ENCODE results near the gene DHX15. TPM values are rescaled to one million over a fixed set of nuclear protein-coding genes. Genes with fewer than 3 reads are reported as not detected.

DHX15 gene
- total RNA-seq, 2 donors from 2014 or later = 59.7 to 62.4 TPM

- no peak for DNase-seq (ENCODE audit: low spot score)
- peaks cover 0 to 38% of the 10 kb centered on the region in 2 donors for H3K4me1 ChIP-seq
- no peak for TF ChIP-seq CTCF (IDR thresholded peaks at IDR 0.05)
Measured at GRCh38 chr4:24570574-24571236, 13.6 kb downstream of the DHX15 start.

GRCh38 chr4:24570172-24570571 is 14.2 kb downstream of the DHX15 start:
- DNase-seq (ENCODE audit: low spot score) = no peak
- peaks cover 41% of the 10 kb centered on the region for H3K36me3 ChIP-seq

More at GRCh38 chr4:24570574-24571236, 13.6 kb downstream of the DHX15 start:
- H3K9me3 ChIP-seq = no peaks in the 10 kb centered on the region
- H3K4me3 ChIP-seq = no peak overlapping the region
- no peaks in the 10 kb centered on the region for H3K27me3 ChIP-seq
- peaks cover 46% of the 10 kb centered on the region for H3K36me3 ChIP-seq
- H3K27ac ChIP-seq = no peak overlapping the region

GRCh38 chr4:24569662-24570061 is 14.7 kb downstream of the DHX15 start:
- no peak overlapping the region for H3K27ac ChIP-seq
- H3K4me3 ChIP-seq = no peak overlapping the region
- TF ChIP-seq CTCF (IDR thresholded peaks at IDR 0.05) = no peak
- peaks cover 36% of the 10 kb centered on the region for H3K36me3 ChIP-seq
- H3K9me3 ChIP-seq = no peaks in the 10 kb centered on the region
- DNase-seq (ENCODE audit: low spot score) = no peak
- H3K4me1 ChIP-seq = peaks cover 0 to 47% of the 10 kb centered on the region in 2 donors
- no peaks in the 10 kb centered on the region for H3K27me3 ChIP-seq

More at GRCh38 chr4:24570172-24570571, 14.2 kb downstream of the DHX15 start:
- Histone ChIP-seq H3K27ac (no peak overlapping the region), H3K27me3 (no peaks in the 10 kb centered on the region), H3K4me3 (no peak overlapping the region), H3K4me1 (peaks cover 0 to 42% of the 10 kb centered on the region in 2 donors), H3K9me3 (no peaks in the 10 kb centered on the region)
- no peak for TF ChIP-seq CTCF (IDR thresholded peaks at IDR 0.05)

- Histone ChIP-seq H3K4me3 (no peak overlapping the region), H3K4me1 (peaks cover 0 to 51% of the 10 kb centered on the region in 2 donors), H3K27me3 (no peaks in the 10 kb centered on the region), H3K9me3 (no peaks in the 10 kb centered on the region), H3K27ac (no peak overlapping the region), H3K36me3 (peaks cover 28% of the 10 kb centered on the region)
- TF ChIP-seq CTCF (IDR thresholded peaks at IDR 0.05) = no peak
- no peak for DNase-seq (ENCODE audit: low spot score)
Measured at GRCh38 chr4:24568425-24568824, 15.9 kb downstream of the DHX15 start.

- TF ChIP-seq CTCF (IDR thresholded peaks at IDR 0.05) = no peak
- H3K36me3 ChIP-seq = peaks cover 6% of the 10 kb centered on the region
- H3K4me3 ChIP-seq = no peak overlapping the region
- no peak for DNase-seq (ENCODE audit: low spot score)
- H3K27ac ChIP-seq = no peak overlapping the region
- H3K4me1 ChIP-seq = peaks cover 0 to 37% of the 10 kb centered on the region in 2 donors
- H3K9me3 ChIP-seq = no peaks in the 10 kb centered on the region
- no peaks in the 10 kb centered on the region for H3K27me3 ChIP-seq
Measured at GRCh38 chr4:24565054-24565453, 19.3 kb downstream of the DHX15 start.

- Histone ChIP-seq H3K4me3 (no peak overlapping the region), H3K27ac (no peak overlapping the region), H3K9me3 (no peaks in the 10 kb centered on the region), H3K4me1 (peaks cover 0 to 36% of the 10 kb centered on the region in 2 donors), H3K36me3 (peaks cover under 1% of the 10 kb centered on the region), H3K27me3 (no peaks in the 10 kb centered on the region)
- no peak for TF ChIP-seq CTCF (IDR thresholded peaks at IDR 0.05)
- no peak for DNase-seq (ENCODE audit: low spot score)
Measured at GRCh38 chr4:24564488-24564887, 19.9 kb downstream of the DHX15 start.
